NCI-H82 (cell line): ENCODE data around the gene SRD5A3.

ENCODE experiments used
- DNase-seq: peaks from one replicate; lab custom pipeline; 2025; lab: John Stamatoyannopoulos, UW

Gene SRD5A3

DNA sequence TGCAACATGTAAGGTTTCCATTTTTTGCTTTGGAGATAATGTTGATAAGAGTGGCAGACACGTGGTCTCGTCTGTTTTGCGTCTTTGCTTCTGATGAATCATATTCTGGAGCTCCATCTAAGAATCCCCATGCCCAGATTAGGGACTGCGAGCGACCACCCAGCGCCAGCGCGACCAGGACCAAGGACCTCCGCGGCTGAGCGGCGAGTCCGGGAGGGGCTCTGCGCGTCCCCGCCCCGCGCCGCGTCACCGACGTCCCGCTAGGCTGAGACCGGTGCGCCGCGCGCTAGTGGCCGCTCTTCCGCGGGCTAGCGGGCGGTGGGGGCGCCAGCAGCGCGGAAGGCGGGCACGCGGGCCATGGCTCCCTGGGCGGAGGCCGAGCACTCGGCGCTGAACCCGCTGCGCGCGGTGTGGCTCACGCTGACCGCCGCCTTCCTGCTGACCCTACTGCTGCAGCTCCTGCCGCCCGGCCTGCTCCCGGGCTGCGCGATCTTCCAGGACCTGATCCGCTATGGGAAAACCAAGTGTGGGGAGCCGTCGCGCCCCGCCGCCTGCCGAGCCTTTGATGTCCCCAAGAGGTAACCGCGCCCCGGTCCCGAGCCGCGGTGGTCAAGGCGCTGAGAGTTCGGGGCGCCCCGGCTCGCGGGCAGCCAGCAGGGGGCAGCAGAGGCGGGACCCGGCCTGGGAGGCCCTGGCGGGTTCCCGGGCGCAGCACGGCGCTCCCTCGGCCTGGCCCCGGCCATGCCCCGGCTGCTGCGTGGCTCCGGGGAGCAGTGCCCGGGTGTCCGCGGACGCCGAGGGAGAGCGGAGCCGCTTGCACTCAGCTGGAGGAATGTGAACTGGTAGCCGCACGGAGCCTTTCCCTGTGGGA lies at the start of gene SRD5A3:
Gene SRD5A3, plus strand, starts transcription at position 263 of the 871 bp plus-strand sequence. Its CDS starts 95 bp downstream, at position 358.
- DNase-seq: peak; percentile 83

DNA sequence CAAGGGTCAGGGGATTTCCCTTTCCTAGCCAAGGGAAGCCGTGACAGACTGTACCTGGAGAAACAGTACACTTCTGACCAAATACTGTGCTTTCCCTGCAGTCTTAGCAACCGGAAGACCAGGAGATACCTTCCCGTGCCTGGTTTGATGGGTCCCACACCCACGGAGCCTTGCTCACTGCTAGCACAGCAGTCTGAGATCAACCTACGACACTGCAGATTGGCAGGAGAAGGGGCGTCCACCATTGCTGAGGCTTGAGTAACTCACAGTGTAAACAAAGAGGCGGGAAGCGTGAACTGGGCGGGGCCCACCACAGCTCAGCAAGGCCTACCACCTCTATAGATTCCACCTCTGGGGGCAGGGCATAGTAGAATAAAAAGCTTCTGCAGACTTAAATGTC lies 48.7 kb upstream of the SRD5A3 start:
- DNase-seq: no peak

DNA sequence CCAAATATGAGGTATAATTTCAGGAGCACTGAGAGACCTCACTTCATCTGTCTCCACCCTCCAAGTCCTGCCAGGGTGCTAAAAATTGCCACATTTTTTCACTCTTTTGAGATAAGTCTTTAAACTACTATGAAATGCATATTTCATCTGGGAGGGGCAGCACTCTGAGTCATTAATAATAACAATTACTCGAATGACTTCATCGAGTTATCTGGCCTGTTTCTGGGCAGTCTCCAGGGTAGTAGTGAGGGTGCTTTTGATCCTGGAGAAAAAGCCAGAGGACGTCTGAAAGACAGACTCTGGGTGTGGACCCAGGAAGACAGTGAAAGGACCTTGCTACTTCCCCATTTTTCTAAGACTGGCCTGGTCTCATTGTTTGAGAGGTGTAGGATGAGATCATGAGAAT lies 42.3 kb upstream of the SRD5A3 start:
- DNase-seq: no peak

DNA sequence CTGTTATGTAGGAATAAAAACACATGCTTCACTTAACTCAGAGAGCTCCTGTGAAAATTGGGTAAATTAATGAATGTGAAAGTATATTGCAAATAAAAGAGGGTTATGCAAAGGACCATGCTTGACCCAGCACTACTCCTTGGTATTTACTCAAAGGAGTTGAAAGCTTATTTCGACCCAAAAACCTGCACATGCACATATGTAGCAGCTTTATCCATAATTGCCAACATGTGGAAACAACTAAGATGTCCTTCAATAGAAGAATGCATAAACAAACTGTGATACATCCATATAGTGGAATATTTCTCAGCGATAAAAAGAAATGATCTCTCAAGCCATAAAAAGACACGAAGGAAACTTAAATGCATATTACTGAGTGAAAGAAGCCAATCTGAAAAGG lies 41.7 kb upstream of the SRD5A3 start:
- no peak for DNase-seq

DNA sequence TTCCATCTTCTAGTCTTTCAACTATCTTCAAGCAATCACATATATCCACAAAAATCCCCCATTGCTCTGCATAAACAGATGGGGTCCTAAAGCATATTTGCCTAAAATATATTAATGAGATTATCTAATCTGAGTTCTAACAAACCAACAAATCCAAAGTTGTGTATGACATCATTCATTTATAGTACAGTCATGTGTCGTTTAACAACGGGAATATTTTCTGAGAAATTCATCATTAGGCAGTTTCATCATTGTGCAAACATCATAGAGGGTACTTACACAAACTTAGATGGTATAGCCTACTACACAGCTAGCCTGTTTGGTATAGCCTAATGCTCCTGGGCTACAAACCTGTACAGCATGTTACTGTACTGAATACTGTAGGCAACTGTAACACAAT lies 38.0 kb upstream of the SRD5A3 start:
- no peak for DNase-seq

DNA sequence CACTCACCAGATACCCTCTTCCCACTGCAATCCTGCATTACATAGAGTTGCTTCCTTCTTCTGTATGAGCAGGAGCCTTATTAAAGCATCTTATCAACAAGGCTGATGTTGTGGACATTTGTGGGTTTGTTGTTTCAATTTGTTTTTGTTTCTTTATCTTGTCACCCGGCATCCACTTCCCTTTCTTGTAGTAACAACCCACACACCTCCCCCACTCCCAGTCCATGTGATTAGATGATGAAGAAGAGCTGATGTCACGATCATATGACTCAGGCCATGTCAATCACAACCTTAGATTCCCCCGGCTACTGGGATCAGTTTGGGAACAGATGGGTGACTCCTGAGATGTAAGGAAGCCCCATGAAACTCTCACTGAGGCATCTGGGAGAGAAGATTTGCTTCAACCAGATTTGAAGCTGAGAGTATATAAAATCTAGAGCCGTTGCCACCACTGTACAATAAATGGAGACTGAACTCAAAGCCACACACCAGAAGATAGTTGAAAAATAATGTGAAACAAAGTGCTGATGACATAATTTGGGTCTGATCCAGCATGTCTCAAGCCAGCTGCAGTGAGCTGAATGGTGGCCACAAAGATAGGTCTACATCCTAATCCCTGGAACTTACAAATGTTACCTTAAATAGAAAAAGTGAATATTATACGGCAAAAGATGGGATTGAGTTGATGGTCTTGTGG lies 34.1 kb upstream of the SRD5A3 start:
- peak; percentile 3 for DNase-seq

DNA sequence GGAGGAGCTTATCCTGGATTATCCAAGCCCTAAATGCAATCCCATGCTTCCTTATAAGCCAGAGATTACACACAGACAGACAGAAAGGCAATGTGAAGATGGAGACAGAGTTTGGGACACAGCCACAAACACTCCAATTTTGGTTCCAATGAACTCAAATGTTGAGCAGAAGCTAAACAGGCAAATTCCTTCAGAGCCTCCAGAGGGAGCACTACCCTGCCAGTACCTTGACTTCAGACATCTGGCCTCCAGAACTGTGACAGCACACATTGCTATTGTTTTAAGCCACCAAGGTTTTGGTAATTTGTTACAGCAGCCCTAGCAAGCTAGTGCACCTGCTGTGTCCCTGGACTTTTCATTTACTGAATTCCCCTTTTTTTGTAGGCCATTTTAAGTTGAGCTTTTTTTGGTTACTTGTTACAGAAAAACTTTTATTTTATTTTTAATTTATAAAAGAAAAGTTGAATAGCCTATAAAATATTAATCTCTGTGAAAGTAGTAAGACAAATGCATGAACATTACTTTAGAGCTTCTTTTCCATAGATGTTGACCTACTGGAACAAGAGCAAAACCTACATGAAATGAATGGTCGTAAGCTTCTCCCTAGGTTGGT lies 33.4 kb upstream of the SRD5A3 start:
- peak; percentile 47 for DNase-seq

DNA sequence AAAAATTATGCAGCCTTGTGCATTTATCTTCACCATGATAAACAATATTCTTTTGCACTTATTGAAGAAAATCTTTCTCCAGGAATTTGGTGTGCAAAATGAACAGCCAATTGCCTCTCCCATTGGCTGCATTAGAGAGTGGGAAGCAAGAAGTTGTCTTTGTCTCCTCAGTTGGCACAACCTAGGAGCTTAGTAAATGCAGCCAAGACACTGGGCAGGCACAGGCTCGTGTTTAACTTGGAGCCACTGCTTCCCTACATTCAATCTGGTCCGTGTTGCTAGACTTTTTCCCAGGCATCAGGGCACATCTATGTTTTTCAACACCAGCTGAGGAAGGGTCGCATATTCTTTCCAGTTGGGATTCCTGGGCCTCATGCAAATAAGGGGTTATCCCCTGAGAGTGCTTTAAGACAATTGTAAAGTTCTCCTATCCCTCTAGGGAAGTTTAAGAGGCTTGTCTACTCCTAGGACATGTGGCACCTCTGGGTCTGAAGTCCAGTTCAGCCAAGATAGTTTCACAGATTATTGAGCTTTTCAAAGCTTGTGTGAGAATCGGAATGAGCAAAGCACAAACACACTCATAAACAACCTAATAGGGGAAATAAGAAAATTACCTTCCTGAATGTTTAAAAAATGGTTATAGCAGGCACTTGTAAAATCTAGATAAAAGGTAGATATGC lies 31.8 kb upstream of the SRD5A3 start:
- DNase-seq: no peak

DNA sequence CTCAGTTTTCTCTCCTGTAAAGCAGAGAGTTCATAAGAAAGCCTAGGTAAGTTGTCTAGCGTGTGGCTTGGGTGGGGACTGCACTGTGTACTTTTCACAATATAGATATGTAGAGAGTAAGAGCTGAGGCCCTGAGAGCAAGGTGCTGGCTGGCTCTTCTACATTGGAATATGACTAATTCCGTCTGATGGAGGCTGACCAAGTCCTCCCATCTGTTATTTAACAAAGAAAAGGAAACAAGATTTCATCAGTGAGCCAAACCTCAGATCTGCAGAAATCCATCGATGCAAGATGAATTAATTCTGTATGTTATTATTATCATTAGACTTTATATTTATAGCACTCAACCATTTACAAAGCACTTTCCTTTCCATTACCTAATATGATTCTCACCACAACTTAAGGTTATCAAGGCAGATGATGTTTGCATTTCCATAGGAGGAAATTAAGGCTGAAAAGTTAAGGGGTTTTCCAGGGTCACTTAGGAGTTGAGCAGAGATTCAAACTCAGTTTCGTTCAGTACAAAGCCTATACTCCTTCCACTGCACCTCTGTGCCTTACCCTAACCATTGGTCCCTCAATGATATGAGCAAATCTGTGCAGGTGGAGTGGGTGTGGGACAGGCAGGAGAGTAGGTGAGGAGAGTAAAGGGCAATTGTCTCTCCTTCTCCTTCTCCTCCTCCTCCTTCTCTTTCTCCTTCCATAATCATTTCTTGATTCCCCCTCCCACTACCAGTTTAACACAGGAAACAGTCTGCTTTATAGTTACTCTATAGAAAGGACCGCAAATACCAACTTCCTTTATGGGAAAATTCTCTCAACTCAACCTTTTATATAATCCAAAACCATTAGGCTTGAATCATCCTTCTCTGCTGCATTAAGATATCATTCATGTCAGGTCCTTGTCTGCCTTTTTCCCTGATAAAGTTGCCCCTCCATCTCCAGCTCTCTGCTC lies 27.6 kb upstream of the SRD5A3 start:
- DNase-seq: no peak

DNA sequence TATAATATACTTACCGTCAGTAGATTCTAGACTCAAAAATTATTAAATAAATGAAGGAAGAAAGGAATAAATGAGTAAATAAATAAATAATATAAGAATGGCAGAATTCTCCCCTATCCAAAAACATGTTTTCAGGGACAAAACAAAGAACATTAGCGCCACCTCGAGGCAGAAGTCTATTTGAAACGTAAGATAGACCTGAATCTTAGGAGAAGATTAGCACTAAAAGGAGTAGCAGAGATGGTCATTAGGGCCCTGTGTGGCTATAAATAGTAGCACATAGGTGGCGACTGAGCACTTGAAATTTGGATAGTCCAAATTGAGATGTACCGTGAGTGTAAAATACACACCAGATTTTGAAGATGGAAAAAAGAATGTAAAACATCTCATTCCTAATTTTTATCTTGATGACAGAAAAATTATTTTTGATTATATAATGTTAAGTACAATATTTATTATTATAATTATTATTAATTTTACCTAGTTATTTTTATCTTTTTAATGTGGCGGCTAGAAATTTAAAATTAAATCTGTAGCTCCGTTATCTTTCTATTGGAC lies 24.3 kb upstream of the SRD5A3 start:
- peak; percentile 89 for DNase-seq

DNA sequence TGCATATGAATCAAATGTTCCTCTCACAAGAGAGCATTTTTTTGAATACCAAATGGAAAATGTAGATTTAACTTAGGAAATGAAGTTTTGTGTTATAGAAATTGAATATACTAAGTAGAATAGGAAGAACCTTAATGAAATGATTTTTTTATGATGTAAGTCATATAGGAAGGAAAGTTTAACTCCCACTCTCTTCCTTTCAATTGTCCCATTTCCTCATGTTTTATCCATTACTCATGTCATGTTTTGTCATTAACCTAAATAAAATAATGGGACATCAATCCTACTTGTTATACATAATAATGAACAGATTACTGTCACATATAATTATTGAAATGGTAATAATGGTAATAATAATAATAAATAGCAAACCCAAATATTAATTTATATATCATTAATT lies 22.7 kb upstream of the SRD5A3 start:
- DNase-seq: no peak

DNA sequence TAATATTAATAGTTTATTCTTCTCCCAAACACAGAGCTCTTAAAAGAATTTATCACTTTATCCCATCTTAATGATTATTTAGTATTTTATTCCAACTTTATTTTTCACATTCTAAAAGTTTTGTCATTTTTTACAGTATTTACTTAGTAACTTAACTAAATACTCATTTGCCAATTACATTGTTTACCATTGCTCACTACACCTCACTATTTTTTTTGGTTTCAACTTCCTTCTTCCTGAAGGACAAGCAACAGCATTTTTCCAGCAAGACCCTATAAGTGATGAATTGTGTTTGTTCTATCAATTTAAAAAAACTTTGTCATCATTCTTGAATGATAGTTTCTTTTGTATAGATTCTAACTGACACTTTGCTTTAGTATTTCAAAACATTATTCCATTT lies 19.4 kb upstream of the SRD5A3 start:
- DNase-seq: no peak

DNA sequence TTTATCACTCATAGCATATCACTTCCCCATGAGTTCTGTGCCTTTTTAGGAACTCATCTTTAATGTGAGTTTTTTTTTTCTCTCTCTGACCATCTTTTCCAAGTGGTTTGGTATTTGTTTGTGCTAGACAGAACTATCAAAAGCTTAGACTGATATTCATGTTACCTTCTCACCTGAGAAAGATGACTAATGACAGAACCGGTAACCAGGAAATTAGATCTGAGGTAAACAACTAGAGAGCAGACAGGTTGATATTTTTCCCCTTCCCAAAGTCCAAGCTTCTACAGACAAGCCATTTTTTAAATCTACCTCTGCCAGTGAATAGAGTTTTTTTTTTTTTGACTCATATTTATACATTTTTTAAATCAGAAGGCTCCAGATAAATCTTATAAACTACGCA lies 17.0 kb upstream of the SRD5A3 start:
- DNase-seq: no peak

DNA sequence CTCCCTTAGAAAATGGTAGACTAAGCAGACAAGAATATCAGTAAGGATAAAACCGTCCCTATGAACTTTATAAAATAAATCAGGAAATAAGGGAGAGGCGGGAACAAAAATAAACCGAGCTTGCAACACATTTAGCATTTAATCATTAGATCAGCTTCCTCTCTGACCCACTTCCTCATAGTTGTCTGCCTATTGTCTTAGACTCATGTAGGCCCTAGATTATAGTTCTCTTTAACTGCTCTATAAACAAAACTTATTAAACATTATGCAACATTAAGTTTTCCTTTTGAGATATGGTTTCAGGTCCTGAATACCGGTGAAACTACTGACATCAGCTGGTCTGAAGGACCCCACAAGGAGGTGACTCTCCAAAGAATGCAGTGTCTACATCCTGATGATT lies 15.8 kb upstream of the SRD5A3 start:
- DNase-seq: no peak

DNA sequence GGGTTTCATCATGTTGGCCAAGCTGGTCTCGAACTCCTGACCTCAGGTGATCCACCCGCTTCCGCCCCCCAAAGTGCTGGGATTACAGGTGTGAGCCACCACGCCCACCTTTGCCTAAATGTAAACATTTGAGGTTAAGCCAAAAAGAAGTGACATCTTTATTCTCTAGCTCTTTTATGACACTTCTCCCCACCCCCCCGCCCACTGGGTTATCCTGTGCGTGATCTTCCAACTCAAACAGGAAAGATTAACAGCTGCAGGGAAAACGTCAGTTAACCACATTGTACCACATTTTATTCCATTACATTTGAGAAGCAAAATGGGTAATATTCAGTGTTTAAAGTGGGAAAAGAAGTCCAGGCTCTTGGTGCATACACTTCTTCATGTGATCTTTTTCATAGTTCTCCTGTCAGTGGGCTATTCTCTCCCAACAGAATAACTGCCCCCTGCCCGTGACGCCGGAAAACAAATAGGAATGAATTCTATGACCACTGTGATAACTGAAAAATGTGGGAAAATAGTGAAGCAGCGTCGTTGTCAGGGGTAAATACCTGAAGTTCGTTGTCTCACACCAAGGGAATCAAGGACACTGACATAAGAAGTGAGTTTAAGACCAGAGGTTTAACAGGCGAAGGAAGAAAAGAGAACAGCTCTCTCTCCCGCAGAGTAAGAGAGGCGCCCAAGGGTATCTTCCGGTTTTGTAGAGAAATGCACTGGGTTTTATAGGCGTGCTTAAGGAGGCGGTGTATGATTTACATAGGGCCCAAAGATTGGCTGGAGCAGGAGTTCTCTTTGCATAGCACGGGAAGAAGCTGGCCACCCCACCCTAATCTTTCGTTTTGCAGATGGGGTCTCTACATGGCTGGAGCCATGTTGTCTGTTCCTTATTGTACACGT lies 9.7 kb upstream of the SRD5A3 start:
- DNase-seq: peak; percentile 36

DNA sequence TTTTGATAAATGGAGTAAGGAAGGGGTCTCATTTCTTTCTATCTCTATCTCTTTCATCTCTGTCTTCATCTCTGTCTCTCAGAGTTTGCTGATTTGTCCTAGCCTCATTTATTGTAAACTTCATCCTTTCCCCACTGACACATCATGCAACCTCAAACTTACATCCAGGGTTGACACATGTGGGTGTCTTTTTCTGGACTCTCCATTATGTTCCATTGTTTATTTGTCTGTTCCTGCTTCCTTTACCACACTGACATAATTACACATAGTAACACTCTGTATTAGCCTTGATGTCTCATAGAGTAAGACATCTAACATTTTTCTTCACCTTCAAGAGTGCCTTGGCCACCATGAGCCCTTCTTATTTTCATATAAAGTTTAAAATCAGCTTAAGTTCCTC lies 8.1 kb upstream of the SRD5A3 start:
- no peak for DNase-seq

DNA sequence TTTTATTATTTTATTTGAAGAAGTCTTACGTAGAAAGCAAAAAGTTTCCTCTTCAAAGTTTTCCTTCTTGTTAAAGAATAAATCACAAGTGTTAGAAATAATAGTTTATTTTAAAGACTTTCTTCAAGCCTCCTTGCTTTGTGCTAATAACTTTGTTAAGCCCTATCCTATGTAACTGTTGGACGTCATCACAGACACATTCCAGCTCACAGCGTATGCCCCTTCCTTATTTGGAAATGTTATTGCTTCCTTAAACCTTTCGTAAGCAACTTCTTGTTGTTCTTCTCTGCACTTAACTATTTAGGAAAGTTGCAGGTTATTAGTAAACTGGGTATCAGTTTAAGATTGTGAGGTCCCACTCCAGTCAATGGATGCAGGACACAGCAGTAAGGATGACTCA lies 7.6 kb upstream of the SRD5A3 start:
- no peak for DNase-seq

DNA sequence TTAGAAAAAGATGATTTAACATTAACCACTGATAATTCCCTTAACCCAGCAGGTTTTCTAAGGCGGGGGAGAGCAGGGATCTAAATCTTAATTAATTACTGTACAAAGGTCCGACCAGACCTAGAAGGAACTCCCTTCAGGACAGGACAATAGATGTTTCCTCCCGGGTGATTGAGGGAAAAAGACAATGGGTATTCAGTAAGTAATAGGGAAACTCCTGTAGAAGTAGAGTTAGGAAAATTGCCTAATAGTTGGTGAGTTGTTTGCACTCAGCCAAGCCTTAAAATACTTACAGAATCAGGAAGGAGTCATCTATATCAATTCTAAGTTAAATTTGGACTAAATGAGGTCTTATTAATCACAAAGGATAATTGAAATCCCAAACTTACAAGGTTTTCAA lies 5.8 kb upstream of the SRD5A3 start:
- no peak for DNase-seq

DNA sequence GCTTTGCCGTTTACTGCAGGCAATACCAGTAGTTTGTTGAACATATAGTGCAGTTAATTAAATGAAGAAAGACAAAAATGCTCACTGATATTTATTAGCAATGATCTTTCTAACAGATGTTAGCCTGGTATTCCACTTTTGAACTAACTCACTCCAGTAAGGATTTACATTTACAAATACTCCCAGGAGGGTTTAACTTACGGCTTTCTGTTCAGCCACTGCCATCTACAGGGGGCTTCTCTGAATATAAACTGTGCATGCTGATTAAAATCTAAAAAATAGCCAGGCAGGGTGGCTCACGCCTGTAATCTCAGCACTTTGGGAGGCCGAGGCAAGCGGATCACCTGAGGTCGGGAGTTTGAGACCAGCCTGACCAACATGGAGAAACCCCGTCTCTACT lies 2.2 kb upstream of the SRD5A3 start:
- no peak for DNase-seq

DNA sequence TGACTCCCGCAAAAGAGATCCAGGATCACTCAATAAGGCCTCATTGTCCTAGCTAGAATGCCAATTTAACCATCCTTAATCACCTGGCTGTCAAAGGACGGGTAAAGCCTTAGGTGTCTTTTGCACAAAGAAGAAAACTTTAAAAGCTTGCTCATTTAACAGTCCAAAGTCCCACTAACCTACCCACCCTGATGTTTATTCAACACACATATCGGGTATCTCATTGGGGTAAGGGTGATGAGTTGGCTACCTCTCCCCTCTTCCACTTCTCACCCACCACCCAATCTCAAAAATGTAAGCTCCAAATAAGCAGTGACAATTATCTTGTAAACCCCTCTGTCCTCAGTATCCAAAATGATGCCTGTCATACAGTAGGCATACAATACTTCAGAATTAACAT lies 988 bp upstream of the SRD5A3 start:
- no peak for DNase-seq
